ENCODE measurements around the gene CPNE6. TPM values are rescaled to one million over a fixed set of nuclear protein-coding genes. Genes with fewer than 3 reads are reported as not detected.

CPNE6 gene
- total RNA-seq, 1 donor from 2014 or later: 2.2 TPM

GRCh38 chr14:24054646-24055045 lies 16.7 kb upstream of the CPNE6 start:
- DNase-seq (ENCODE audit: low spot score): no peak

- no peak for DNase-seq (ENCODE audit: low spot score)
Observed at GRCh38 chr14:24055971-24056799, 15.2 kb upstream of the CPNE6 start.

- DNase-seq (ENCODE audit: low spot score): no peak
Observed at GRCh38 chr14:24056800-24057184, 14.6 kb upstream of the CPNE6 start.

GRCh38 chr14:24057271-24057670 lies 14.1 kb upstream of the CPNE6 start:
- no peak for DNase-seq (ENCODE audit: low spot score)

GRCh38 chr14:24057867-24058259 lies 13.5 kb upstream of the CPNE6 start:
- DNase-seq (ENCODE audit: low spot score): no peak

- DNase-seq (ENCODE audit: low spot score): peak; percentile 47
Observed at GRCh38 chr14:24058260-24058950, 13.0 kb upstream of the CPNE6 start.

- no peak for DNase-seq (ENCODE audit: low spot score)
Observed at GRCh38 chr14:24058951-24059475, 12.3 kb upstream of the CPNE6 start.

GRCh38 chr14:24059841-24060388 lies 11.4 kb upstream of the CPNE6 start:
- DNase-seq (ENCODE audit: low spot score): no peak

- DNase-seq (ENCODE audit: low spot score): no peak
Observed at GRCh38 chr14:24060443-24060842, 10.9 kb upstream of the CPNE6 start.

- DNase-seq (ENCODE audit: low spot score): peak; percentile 44
Observed at GRCh38 chr14:24060984-24061913, 10.1 kb upstream of the CPNE6 start.

GRCh38 chr14:24062216-24062980 lies 9.0 kb upstream of the CPNE6 start:
- DNase-seq (ENCODE audit: low spot score): no peak

GRCh38 chr14:24063263-24063836 lies 8.0 kb upstream of the CPNE6 start:
- DNase-seq (ENCODE audit: low spot score): no peak

GRCh38 chr14:24064091-24064795 lies 7.1 kb upstream of the CPNE6 start:
- no peak for DNase-seq (ENCODE audit: low spot score)

- no peak for DNase-seq (ENCODE audit: low spot score)
Observed at GRCh38 chr14:24064856-24065255, 6.5 kb upstream of the CPNE6 start.

- no peak for DNase-seq (ENCODE audit: low spot score)
Observed at GRCh38 chr14:24065408-24065807, 6.0 kb upstream of the CPNE6 start.

GRCh38 chr14:24066496-24067132 lies 4.7 kb upstream of the CPNE6 start:
- no peak for DNase-seq (ENCODE audit: low spot score)

- no peak for DNase-seq (ENCODE audit: low spot score)
Observed at GRCh38 chr14:24067133-24068082, 4.0 kb upstream of the CPNE6 start.

All from mucosa of gallbladder (tissue), 1 donor.